Measurements from ENCODE around the gene TMCC1.

- TF ChIP-seq CTCF (conservative IDR thresholded peaks at IDR 0.05; ENCODE audit: low read length) (no peak), EZH2phosphoT487 (IDR thresholded peaks at IDR 0.05; ENCODE audit: borderline replicate concordance) (no peak)
These were observed 153.4 kb downstream of the TMCC1 start for GRCh38 chr3:129740090-129740489.
